HepG2 (cell line): ENCODE data around the gene QRFPR.

Experiments
- CHCHD3 ChIP-seq: sonication (generic); formaldehyde crosslinking; IDR thresholded peaks from 2 replicates; pipeline ENCODE4 v1.8.0; 2022; ENCODE audit warnings: mild to moderate bottlenecking, missing genetic modification reagents, moderate library complexity
- NFYB ChIP-seq: sonication (generic); formaldehyde crosslinking; IDR thresholded peaks from 2 replicates; pipeline ENCODE4 v1.4.0; 2020; ENCODE audit warnings: missing genetic modification reagents
- TCF7L2 ChIP-seq: IDR thresholded peaks from 2 replicates; pipeline ENCODE4 v1.6.1; 2011; ENCODE audit warnings: mild to moderate bottlenecking, low read depth, low read length, moderate library complexity
- ZBTB49 ChIP-seq: sonication (generic); formaldehyde crosslinking; IDR thresholded peaks from 2 replicates; pipeline ENCODE4 v1.4.0; 2020; ENCODE audit warnings: missing genetic modification reagents, borderline replicate concordance
- ZFP36L2 ChIP-seq: sonication (generic); formaldehyde crosslinking; IDR thresholded peaks from 2 replicates; pipeline ENCODE4 v1.4.0; 2020; ENCODE audit warnings: missing genetic modification reagents

GRCh38 chr4:121397941-121398601 is 17.3 kb upstream of the QRFPR start:
- TF ChIP-seq CHCHD3 (CRISPR knock-in tag) (no peak), ZFP36L2 (CRISPR knock-in tag) (no peak), TCF7L2 (no peak), NFYB (CRISPR knock-in tag) (no peak), ZBTB49 (CRISPR knock-in tag) (no peak)
